A172 (cell line): ENCODE data around the gene LIMS3. TPM values are rescaled to one million over a fixed set of nuclear protein-coding genes. Genes with fewer than 3 reads are reported as not detected.
"Not testable (repeated sequence)": the region's sequence is repeated elsewhere in the genome, so short reads cannot be mapped to it uniquely, and the experiment has no call there.

Experiments used
- DNase-seq: peaks from one replicate; pipeline ENCODE4 v3.0.0-alpha.2; 2015; ENCODE audit warnings: low spot score
- total RNA-seq: library from RNA; depleted of rRNA; stranded (reverse); fragments of >200 nt; shearing (Covaris generic); gene quantifications from 2 replicates; pipeline ENCODE4 v1.2.3, GENCODE V29; 2014; rRNA removed

LIMS3 gene, protein sequence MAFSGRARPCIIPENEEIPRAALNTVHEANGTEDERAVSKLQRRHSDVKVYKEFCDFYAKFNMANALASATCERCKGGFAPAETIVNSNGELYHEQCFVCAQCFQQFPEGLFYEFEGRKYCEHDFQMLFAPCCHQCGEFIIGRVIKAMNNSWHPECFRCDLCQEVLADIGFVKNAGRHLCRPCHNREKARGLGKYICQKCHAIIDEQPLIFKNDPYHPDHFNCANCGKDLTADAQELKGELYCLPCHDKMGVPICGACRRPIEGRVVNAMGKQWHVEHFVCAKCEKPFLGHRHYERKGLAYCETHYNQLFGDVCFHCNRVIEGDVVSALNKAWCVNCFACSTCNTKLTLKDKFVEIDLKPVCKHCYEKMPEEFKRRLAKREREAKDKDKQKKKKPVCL
- 1.4 and 2.9 TPM in 2 replicates for total RNA-seq

DNA sequence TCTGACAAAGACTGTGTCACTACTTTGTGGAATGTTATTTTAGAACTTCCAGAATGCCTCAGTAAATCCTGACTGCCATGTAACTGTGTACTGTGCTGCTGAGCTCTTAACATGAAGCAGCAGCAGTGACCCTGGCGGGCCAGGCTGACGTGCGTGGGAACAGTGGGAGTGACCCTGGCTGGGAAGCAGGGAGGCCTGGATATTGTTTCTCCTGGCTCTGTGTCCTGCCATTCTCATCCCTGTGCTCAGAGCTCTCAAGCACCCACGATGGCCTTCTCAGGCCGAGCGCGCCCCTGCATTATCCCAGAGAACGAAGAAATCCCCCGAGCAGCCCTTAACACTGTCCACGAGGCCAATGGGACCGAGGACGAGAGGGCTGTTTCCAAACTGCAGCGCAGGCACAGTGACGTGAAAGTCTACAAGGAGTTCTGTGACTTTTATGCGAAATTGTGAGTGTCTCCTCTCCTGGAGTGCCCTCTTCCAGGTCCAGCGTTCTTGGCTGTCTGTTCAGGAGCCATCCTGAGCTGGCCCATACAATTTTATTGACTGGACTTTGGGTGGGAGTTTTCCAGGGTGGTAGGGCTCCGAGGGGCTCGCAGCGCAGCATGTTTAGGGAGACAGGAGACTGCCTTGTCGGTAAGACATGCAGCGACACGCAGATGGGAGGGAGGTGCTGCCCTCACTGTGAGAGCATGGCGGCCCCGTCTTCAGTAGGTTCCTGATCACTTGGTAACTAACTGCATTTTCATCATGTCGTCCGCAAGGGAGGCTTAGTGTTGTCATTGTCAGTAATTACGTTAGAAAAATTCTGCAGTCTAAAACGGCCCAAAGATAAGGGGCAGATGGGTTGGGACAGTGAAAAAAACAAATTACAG, at the start of gene LIMS3:
TSS of gene LIMS3 (plus strand) at position 227 of the 875 bp plus-strand sequence. CDS start at position 268, 41 bp downstream.
- DNase-seq, result not testable (repeated sequence)

DNA sequence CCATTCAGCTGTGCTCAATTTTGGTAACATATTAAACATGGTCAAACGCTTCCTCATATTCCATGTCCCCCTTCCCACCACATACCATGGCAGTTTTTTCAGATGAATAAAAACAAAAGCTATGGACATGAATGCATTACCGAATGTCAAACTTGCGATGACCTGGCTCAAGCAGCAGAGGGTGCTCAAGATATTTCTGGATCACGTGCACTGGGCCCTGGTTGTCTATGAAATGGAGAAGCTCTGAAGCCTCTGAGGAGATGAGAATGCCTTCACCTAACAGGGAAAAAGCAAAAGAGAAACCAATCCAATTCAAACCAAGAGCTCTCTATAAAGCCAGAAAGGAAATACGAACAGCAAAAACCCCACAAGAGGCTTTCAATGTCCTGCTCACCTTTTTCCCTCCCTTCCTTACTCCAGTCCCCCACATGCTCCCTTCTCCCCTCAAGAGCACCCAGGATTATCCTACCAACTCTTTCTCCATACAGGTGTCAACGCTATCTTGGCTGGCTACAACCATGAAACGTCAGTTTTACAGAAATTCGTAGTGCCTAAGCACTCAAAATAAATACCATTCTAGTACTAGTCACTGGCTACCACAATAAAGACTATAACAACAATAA, 27.2 kb upstream of the LIMS3 start:
- DNase-seq, result not testable (repeated sequence)

DNA sequence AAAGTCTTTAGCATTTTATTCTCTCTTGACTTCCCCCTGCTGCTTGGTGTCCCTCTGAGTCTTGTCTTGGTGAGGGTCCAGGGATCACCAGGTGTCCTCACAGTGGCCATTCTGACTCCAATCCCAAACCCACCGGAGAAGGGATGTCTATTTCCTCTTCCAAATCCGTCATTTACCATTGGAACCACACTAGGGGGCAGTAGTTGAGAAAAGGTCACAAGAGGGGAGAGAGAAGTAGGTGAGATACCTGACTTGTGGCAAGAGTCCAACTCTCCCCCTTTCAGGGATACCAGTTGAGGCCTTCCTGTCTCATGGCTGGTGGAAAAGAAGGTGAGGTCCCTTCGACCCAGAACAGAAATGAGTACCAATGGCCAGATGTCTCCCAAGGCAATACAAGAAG, 21.9 kb upstream of the LIMS3 start:
- DNase-seq, result not testable (repeated sequence)

DNA sequence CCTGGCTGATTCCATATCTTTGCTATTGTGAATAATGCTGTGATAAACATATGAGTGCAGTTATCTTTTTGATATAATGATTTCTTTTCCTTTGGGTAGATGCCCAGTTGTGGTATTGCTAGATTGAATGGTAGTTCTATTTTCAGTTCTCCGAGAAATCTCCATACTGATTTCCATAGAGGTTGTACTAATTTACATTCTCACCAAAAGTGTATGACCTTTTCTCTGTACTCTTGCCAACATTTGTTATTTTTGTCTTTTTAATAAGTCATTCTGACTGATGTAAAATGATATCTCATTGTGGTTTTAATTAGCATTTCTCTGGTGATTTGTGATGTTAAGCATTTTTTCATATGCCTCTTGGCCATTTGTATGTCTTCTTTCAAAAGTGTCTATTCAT, 16.4 kb upstream of the LIMS3 start:
- DNase-seq, result not testable (repeated sequence)

DNA sequence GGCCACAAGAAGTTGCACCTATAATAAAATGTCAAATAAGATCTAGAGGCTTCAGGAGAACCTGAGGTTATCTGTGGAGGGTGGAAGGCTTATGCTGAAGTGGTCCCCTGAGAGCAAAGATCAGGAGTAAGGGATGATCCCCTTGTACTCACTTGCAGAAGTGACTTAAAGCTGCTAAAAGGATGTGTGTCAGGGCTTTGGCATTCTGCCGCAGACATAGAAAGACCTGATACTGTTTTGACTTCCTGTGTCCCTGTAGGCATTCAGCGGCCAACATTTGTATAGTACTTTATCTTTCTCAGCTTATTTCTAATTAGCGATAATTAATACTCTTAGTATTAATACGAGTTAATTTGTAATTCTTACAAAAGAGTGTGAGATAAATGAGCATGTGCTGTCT, 10.1 kb upstream of the LIMS3 start:
- not testable (repeated sequence) for DNase-seq

DNA sequence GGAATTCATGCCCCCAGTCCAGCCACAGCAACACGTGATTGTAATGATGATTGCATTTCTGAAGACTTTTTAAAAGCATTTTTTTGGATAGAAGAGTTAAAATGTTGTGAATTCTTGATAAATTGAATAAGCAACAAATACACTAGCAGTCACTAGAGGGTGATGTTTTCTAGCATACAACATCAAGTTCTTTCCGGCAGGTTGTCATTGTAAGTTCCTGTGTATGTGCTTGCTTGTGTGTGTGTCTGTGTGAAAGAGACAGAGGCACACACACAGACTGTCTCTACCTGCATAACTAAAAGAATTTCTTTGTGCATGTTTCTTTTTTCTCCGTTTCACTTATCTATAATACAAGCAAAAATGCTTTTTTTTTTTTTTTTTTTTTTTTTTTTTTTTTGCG, 8.6 kb upstream of the LIMS3 start:
- not testable (repeated sequence) for DNase-seq

DNA sequence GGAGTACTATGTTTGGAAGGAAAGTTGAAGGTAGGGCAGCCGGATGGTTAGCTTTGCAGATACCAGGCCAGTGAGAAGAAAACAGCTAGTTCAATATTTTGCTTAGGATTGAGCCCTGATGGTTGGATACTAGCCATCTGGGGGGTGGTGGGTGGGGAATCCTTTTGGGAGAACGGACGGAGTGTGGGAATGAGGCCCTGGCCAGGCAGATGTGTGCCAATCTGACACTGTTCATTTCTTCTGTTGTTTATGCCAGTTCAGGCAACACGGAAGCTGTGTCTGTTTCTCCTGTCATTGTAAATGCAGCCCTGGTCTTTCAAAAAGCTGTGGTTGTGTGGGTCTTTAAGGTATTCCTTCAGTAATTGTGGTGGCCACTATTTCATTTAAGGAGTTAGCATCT, 7.5 kb upstream of the LIMS3 start:
- not testable (repeated sequence) for DNase-seq

DNA sequence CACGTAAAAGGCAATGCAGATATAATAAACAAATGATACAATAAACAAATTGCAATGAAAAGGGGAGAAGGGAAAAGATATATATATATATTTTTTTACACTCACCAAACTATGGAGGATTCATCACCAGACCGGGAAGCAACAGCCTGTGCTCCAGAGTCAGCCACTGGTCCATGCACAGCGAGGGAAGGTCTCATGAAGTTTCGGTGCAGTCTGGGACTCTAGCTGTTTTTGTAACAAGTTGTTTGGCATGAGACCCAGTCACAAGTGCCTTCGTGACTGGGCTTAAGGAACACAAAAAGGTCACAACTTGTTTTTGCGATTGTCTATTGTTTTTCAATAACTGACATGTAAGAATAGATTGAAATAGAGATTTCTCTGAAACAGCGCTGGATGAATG, 4.8 kb upstream of the LIMS3 start:
- DNase-seq, result not testable (repeated sequence)

DNA sequence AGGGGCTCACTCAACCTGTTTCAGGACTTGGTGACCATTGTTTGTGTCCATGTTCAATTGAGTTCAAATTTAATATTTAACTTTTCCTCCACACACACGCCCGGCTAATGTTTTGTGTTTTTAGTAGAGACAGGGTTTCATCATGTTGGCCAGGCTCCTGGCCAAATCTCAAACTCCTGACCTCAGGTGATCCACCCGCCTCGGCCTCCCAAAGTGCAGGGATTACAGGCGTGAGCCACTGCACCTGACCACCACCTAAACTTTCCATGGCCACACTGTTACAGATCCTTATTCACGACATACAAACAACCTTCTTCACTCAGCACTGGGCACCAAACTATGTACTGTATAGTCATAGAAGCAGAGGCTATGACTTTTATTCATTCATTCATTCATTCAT, 4.3 kb upstream of the LIMS3 start:
- DNase-seq, result not testable (repeated sequence)

DNA sequence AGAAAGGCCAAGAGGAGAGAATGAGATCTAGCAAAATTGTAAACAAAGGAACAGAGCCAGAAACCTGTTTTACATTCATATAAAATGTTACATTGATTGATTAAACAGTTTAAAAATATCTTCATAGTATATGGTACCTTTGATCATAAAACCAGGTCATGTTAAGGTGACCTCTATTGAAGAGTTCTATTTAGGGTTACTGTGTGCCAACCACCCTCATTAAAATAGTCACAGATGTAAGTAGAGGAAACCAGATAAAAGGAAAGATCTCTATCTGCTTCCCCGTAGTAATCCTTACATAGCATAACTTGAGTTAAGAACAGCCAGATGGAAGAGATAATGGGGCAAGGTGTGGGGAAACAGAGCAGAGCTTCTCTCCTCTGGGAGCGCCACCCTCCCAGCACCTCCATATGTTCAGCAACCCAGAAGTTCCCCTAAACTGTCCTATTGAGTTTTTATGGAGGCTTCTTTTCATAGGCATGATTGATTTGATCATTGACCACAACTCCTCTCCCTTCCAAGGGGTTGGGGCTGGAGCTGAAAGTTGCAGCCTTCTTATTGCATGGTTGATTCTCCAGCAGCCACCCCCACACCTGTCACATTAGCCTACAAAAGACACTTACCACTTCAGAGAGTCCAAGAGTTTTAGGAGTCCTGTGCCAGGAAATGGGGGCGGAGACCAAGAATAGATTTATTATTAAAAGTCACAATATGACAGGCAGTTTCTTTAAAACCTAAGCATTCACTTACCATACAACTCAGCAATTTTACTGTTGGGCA, 3.2 kb upstream of the LIMS3 start:
- not testable (repeated sequence) for DNase-seq

DNA sequence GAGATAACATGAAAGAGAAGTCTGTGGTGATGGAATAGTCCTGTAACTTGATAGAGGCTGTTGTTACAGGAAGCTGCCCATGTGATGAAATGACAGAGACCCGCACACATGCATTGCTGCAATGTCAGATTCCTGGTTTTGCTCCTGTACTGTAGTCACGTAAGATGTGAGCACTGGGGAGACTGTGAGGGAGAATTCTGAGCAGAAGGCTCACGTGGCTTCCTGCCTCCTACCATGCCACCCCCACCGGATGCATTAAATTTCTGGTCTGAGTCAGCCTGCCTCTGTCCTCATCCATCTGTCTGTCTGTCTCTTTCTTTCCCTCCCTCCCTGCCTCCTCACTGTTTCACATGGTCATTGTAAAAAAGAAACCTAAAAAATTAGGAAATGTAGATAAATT, 2.3 kb upstream of the LIMS3 start:
- DNase-seq, result not testable (repeated sequence)

DNA sequence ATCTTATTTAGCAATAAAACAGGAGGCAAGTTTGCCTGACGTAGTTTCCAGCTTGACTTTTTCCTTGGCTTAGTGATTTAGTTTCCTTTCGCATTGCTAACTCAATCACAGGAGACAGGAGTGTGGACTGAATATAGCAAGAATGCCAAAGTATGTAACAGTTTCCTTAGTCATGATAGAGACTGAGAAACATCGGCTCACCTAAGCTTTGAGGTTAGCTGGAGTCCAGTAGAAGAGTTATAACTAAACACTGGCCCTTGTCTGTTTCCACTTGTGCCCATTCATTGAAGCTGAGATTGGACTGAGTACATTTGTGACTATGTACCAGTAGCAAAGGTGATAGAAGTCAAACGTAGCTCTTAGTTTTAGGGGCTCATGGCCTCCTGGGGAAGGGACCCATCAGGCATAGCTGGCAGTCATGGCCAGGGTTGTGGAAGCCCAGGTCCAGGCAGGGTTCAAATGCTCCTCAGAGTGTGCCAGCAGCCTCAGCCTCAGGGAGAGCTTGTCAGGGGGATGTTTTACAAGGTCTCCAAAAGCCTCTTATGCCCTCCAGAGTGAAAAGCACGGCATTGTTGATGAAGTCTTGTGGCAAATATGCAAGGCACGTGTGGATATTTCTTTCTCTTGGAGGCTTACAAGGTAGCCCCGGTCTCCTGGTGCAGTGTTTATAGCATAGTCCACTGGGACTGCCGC, 573 bp upstream of the LIMS3 start:
- DNase-seq, result not testable (repeated sequence)

DNA sequence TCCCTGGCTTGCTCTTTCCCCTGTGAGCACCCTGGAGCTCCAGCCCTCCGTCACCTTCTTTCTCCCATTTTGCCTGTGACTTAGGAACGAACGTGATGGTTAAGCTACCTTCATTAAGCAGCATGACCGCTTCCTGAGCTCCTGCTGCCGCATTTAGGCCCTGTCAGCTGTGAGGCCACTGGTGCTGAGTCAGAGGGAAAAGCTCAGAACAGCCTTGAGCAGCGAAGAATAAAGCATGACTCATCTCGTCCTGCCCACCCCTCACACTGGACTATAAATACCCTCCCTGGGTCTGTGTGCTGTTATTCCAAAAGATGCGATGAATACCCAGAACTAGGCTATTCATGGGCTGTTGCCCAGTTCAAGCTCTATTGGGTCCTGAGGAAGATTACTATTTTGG, 7.3 kb downstream of the LIMS3 start:
- not testable (repeated sequence) for DNase-seq

DNA sequence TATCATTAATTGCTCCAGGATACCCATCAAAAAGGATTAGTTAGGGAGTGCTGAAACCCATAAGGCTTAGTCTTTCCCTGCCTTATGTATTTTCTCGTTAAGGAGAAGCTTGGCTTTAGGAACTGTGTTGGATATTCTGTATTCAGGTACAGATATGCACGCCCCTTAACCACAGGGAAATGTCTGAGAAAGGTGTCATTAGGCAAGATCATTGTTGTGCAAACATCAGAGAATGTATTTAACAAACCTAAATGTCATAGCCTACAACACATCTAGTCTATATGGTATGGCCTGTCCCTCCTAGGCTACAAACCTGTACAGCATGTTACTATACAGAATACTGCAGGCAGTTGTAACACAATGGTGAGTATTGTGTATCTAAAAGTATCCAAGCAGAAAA, 10.1 kb downstream of the LIMS3 start:
- not testable (repeated sequence) for DNase-seq

DNA sequence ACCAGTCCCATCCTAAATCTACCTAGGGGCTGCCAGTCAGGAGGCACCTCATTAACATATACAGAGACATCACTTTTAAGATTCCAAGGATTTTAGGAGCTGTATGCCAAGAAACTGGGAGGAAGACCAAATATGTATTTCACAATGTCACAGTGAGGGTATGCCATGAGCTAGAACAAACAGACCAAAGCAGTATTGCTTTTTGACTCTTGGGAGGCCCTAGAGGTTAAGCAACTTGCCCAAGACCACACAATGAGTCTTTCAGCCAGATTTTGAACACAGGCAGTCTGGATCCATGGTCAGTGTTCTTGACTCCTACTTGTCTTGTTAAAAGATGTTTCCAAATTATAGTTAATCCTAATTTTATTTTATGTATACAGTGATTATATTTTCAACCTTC, 12.3 kb downstream of the LIMS3 start:
- DNase-seq, result not testable (repeated sequence)

DNA sequence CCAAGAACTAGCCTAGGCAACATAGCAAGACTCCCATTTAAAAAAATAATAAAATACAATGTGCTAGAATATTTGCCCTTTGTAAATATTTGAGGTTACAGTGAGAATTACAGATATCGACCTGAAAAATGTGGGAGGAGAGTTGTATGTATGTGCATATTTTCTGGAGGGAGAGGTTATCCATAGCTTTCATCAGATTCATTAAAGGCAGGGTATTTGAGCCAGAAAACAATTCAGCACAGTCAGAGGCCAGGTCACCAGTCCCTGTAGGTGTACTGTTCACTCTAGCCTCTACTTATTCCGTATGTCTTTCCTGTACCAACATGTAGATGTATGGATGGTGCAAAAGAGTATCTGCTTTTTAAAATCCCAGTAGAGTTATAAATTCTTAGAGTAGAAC, 15.4 kb downstream of the LIMS3 start:
- DNase-seq, result not testable (repeated sequence)

DNA sequence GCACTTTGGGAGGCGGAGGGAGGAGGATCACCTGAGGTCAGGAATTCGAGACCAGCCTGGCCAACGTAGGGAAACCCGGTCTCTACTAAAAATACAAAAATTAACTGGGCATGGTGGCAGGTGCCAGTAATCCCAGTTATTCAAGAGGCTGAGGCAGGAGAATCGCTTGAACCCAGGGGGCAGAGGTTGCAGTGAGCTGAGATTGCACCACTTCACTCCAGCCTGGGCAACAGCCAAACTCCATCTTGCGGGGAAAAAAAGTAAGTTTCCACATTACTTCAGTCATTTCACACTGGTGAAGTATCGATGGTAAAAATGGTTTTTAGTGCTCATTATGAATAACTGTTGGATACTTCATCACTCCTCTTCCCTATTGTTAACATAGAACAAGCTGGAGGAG, 16.1 kb downstream of the LIMS3 start:
- not testable (repeated sequence) for DNase-seq

DNA sequence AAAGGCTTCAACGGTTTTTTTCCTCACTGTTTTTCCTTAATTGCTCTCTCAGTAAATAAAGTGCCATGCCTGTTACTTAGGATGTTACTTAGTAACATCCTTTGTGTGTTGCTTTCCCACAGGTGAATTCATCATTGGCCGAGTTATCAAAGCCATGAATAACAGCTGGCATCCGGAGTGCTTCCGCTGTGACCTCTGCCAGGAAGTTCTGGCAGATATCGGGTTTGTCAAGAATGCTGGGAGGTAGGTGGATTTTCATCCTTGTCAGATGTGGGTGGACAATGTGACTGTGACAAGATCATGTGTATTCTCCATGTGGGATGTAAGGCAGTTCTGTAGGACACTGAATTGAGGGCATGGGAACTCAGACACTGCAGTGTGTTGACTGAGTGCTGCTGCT, 17.3 kb downstream of the LIMS3 start:
- not testable (repeated sequence) for DNase-seq

DNA sequence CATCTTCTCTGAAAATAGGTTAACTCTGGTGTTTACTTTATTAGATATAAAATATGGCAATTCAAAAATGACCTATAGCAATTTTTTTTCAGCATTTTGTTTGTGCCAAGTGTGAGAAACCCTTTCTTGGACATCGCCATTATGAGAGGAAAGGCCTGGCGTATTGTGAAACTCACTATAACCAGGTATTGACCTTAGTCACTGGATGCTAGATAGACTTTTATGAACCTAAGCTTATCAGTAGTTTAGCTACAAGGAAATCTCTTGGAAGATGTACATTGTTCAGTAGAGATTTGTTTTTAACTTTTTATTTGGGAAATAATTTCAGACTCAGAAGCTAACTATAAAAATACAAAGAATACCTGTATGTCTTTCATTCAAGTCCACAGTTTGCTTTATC, 21.7 kb downstream of the LIMS3 start:
- DNase-seq, result not testable (repeated sequence)

DNA sequence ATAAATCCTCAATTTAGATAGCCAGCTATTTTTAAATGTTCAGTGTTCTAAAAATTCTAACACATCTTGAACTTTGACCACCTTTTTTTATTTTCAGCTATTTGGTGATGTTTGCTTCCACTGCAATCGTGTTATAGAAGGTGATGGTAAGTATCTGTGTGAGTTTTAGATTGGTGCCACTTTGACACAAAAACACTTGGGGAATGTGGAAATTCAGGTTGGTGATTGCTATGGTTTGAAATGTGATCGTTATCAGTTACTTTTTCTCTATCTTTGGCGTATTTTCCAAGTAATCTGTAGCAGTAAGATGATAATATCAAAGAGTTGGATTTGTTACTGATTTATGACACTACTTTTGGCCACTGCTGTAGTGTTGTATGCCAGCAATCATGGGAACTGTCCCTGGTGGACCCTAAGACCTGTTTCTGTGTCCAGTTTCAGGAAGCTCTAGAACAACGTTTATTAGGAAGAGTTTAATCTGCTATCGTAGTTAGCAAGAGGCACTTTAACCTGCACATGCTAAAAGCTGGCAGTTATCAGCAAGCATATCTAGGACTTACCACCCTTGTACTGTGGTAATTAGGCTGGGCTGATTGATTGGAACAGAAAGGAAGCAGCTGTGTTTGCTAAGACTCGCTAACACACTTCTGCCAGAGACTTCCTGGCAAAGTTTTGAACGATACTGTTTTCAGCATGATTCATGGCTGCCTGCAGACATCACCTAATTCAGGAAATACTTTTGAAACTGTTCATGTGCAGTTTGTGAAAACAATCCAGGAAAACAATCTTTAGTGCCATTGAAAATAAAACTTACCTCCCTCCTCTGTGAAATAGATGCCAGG, 23.3 kb downstream of the LIMS3 start:
- DNase-seq, result not testable (repeated sequence)
